ENCODE measurements around the gene TENT5C.

Gene TENT5C

DNA sequence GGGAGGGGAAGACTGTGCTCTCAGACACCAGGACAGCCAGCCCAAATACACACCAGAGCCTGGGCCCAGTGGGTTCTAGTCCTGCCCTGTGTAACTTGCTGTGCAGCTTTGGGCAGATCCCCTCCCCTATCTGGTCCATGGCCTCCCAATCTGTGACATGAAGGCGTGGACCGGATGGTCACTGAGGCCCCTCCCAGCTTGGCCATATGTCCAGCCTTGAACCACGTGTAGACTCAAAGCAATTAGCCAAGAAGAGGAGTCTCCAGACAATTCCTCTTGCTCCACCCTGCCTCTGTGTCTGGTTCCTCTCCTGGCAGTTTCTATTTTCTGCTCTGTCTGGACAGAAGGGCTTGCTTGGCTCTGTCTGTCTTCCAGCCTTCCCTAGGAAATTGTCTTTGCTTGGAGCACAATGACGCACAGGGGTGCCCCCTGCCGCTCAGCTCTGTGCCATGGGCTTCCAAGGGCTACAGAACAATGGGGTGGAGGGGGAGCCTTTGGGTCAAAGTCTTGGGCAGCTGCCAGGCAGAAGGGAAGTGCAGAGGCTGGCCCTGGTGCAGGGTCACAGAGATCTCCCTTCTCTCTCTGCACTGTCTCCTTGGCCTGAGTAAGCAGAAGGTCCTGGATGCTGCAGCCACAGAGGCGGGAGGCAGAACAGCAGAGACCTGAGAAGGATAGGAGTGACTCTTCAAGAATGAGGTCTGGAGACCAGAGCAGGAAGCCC, 66.1 kb downstream of the TENT5C start:
- Histone ChIP-seq H3K79me2 (ENCODE audit: control insufficient read depth, low read length) (no peaks in the 10 kb centered on the region), H3K36me3 (ENCODE audit: control insufficient read depth, low read length) (no peaks in the 10 kb centered on the region), H3K4me3 (ENCODE audit: low read length) (no peak overlapping the region), H3K4me1 (ENCODE audit: control insufficient read depth, low read length) (no peaks in the 10 kb centered on the region), H3K9me3 (ENCODE audit: control insufficient read depth, insufficient read depth, low read length) (no peaks in the 10 kb centered on the region), H3K9me2 (replicated peaks; ENCODE audit: control insufficient read depth, low read length) (no peaks in the 10 kb centered on the region), H4K20me1 (ENCODE audit: control insufficient read depth, insufficient read depth, low read depth, low read length) (no peaks in the 10 kb centered on the region), H3F3A (ENCODE audit: control insufficient read depth, insufficient read depth) (no peaks in the 10 kb centered on the region), H3K27ac (ENCODE audit: low read depth, low read length) (no peak overlapping the region), H3K27me3 (ENCODE audit: control insufficient read depth, low read length) (peaks cover 7% of the 10 kb centered on the region), H3K4me2 (ENCODE audit: low read length) (no peak overlapping the region)
- TF ChIP-seq EZH2phosphoT487 (IDR thresholded peaks at IDR 0.05; ENCODE audit: borderline replicate concordance, low read length): no peak
- TF ChIP-seq, protein P1, sequence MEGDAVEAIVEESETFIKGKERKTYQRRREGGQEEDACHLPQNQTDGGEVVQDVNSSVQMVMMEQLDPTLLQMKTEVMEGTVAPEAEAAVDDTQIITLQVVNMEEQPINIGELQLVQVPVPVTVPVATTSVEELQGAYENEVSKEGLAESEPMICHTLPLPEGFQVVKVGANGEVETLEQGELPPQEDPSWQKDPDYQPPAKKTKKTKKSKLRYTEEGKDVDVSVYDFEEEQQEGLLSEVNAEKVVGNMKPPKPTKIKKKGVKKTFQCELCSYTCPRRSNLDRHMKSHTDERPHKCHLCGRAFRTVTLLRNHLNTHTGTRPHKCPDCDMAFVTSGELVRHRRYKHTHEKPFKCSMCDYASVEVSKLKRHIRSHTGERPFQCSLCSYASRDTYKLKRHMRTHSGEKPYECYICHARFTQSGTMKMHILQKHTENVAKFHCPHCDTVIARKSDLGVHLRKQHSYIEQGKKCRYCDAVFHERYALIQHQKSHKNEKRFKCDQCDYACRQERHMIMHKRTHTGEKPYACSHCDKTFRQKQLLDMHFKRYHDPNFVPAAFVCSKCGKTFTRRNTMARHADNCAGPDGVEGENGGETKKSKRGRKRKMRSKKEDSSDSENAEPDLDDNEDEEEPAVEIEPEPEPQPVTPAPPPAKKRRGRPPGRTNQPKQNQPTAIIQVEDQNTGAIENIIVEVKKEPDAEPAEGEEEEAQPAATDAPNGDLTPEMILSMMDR (IDR thresholded peaks at IDR 0.05; ENCODE audit: low read depth, low read length, poor library complexity, severe bottlenecking): no peak

DNA sequence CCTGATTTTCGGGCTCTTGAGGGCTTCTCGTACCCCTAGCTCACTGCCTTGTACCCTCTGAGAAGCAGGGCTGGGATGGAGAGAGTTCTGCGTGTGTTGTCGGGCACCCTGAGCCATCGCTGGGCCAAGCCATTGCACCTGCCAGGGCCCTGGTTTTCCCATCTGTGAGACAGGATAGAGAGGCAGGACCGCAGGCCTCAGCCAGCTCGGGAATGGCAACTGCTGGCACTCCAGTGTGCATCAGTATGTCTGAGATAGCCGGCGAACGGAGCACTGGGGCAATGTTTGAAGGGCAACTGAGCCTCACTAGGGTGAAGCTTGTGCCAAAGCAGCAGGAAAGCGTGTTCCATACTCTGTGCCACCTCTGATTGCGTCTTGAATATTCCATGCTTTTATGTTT, 66.9 kb downstream of the TENT5C start:
- H3K9me2 ChIP-seq (replicated peaks; ENCODE audit: control insufficient read depth, low read length): no peaks in the 10 kb centered on the region
- no peaks in the 10 kb centered on the region for H3K36me3 ChIP-seq (ENCODE audit: control insufficient read depth, low read length)
- no peaks in the 10 kb centered on the region for H3F3A ChIP-seq (ENCODE audit: control insufficient read depth, insufficient read depth)
- H3K27ac ChIP-seq (ENCODE audit: low read depth, low read length): no peak overlapping the region
- TF ChIP-seq, protein P1 (IDR thresholded peaks at IDR 0.05; ENCODE audit: low read depth, low read length, poor library complexity, severe bottlenecking): no peak
- TF ChIP-seq EZH2phosphoT487 (IDR thresholded peaks at IDR 0.05; ENCODE audit: borderline replicate concordance, low read length): no peak
- H3K9me3 ChIP-seq (ENCODE audit: control insufficient read depth, insufficient read depth, low read length): no peaks in the 10 kb centered on the region
- H3K4me3 ChIP-seq (ENCODE audit: low read length): no peak overlapping the region
- H3K27me3 ChIP-seq (ENCODE audit: control insufficient read depth, low read length): peaks cover 7% of the 10 kb centered on the region
- no peaks in the 10 kb centered on the region for H3K4me1 ChIP-seq (ENCODE audit: control insufficient read depth, low read length)
- H3K79me2 ChIP-seq (ENCODE audit: control insufficient read depth, low read length): no peaks in the 10 kb centered on the region
- H4K20me1 ChIP-seq (ENCODE audit: control insufficient read depth, insufficient read depth, low read depth, low read length): no peaks in the 10 kb centered on the region
- H3K4me2 ChIP-seq (ENCODE audit: low read length): no peak overlapping the region

GRCh38 chr1:117673405-117673804, 67.6 kb downstream of the TENT5C start:
- Histone ChIP-seq H3K4me1 (ENCODE audit: control insufficient read depth, low read length) (no peaks in the 10 kb centered on the region), H3K9me3 (ENCODE audit: control insufficient read depth, insufficient read depth, low read length) (no peaks in the 10 kb centered on the region), H3K36me3 (ENCODE audit: control insufficient read depth, low read length) (no peaks in the 10 kb centered on the region), H4K20me1 (ENCODE audit: control insufficient read depth, insufficient read depth, low read depth, low read length) (no peaks in the 10 kb centered on the region), H3K4me3 (ENCODE audit: low read length) (no peak overlapping the region), H3K27me3 (ENCODE audit: control insufficient read depth, low read length) (peaks cover 7% of the 10 kb centered on the region), H3F3A (ENCODE audit: control insufficient read depth, insufficient read depth) (no peaks in the 10 kb centered on the region), H3K79me2 (ENCODE audit: control insufficient read depth, low read length) (no peaks in the 10 kb centered on the region), H3K4me2 (ENCODE audit: low read length) (no peak overlapping the region), H3K9me2 (replicated peaks; ENCODE audit: control insufficient read depth, low read length) (no peaks in the 10 kb centered on the region), H3K27ac (ENCODE audit: low read depth, low read length) (no peak overlapping the region)
- TF ChIP-seq EZH2phosphoT487 (IDR thresholded peaks at IDR 0.05; ENCODE audit: borderline replicate concordance, low read length): no peak
- TF ChIP-seq, protein P1 (IDR thresholded peaks at IDR 0.05; ENCODE audit: low read depth, low read length, poor library complexity, severe bottlenecking): no peak

Data from DOHH2 (cell line).